ENCODE measurements around the gene MORN3. TPM values are rescaled to one million over a fixed set of nuclear protein-coding genes. Genes with fewer than 3 reads are reported as not detected.
"Not testable (repeated sequence)": the region's sequence is repeated elsewhere in the genome, so short reads cannot be mapped to it uniquely, and the experiment has no call there.

The MORN3 gene, protein sequence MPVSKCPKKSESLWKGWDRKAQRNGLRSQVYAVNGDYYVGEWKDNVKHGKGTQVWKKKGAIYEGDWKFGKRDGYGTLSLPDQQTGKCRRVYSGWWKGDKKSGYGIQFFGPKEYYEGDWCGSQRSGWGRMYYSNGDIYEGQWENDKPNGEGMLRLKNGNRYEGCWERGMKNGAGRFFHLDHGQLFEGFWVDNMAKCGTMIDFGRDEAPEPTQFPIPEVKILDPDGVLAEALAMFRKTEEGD
- 0.88 and 1.4 TPM in 2 replicates for total RNA-seq

DNA sequence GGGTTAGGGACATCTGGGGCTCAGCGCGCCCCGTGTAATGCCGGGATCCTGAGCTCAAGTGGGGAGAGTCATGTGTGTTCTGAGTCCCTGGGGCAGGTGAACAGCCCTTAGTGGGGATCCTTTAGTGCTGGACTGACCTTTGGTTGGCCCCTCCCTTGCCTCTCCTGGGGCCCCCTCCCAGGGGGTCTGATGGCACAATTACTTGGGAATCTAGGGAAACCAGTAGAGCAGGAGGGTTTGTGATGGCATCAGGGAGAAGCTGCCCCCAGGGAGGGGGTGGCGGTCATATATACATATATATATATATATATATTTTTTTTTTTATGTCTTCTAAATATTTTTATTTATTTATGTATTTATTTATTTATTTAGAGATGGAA is at the start of gene MORN3:
TSS of gene MORN3 (minus strand) at position 134 of the 380 bp plus-strand sequence. CDS start 171 bp downstream, outside the sequence.
- no peak within 1 kb of the TSS for H3K27ac ChIP-seq (ENCODE audit: low read depth, low read length)
- H3K36me3 ChIP-seq (ENCODE audit: insufficient read depth, low read length), result no peaks in the 10 kb centered on the region
- H2AFZ ChIP-seq (ENCODE audit: low read length), result no peak within 1 kb of the TSS
- H3K79me2 ChIP-seq (ENCODE audit: insufficient read depth, low read length), result no peaks in the 10 kb centered on the region
- no peak within 1 kb of the TSS for H3K4me2 ChIP-seq (ENCODE audit: insufficient read depth, low read length)
- H4K20me1 ChIP-seq (ENCODE audit: insufficient read depth, low read length), result no peaks in the 10 kb centered on the region
- TF ChIP-seq, protein P1, sequence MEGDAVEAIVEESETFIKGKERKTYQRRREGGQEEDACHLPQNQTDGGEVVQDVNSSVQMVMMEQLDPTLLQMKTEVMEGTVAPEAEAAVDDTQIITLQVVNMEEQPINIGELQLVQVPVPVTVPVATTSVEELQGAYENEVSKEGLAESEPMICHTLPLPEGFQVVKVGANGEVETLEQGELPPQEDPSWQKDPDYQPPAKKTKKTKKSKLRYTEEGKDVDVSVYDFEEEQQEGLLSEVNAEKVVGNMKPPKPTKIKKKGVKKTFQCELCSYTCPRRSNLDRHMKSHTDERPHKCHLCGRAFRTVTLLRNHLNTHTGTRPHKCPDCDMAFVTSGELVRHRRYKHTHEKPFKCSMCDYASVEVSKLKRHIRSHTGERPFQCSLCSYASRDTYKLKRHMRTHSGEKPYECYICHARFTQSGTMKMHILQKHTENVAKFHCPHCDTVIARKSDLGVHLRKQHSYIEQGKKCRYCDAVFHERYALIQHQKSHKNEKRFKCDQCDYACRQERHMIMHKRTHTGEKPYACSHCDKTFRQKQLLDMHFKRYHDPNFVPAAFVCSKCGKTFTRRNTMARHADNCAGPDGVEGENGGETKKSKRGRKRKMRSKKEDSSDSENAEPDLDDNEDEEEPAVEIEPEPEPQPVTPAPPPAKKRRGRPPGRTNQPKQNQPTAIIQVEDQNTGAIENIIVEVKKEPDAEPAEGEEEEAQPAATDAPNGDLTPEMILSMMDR (IDR thresholded peaks at IDR 0.05; ENCODE audit: extremely low read depth, low read depth, low read length), result no peak
- peak; percentile 15 for DNase-seq (ENCODE audit: insufficient read length, low spot score, missing footprints)
- no peaks in the 10 kb centered on the region for H3K27me3 ChIP-seq (ENCODE audit: insufficient read depth, low read length)
- H3K9me3 ChIP-seq (ENCODE audit: low read depth, low read length), result no peaks in the 10 kb centered on the region
- H3K4me1 ChIP-seq (ENCODE audit: insufficient read depth, low read length), result peaks cover 10% of the 10 kb centered on the region
- H3K4me3 ChIP-seq (ENCODE audit: insufficient read depth, low read length), result no peak within 1 kb of the TSS

DNA sequence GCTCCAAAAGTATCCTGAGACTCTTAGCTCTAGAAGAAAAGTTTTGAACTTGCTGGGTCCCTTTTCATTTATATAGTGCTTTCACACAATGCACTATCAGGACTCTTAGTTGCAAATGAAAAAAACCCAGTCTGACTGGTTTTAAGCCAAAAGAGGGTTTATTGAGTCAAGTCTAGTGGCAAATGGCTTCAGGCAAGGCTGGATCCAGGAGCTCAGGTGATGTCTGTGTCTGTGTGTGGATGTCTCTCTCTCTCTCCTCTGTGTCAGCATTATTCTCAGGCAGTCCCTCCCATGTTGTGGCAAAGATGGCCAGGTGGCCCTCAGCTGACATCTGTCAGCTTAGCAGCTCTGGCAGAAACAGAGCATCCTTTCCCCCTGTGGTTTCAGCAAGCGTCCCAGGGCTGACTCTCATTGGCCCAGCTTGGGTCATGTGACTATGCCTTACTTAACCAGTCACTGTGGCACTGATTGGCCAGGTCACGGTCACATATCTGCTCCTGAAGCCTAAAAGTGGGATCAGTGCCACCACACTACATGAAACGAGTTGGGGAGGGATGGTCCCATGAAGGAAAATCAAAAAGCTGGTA is 49.3 kb upstream of the MORN3 start:
- Histone ChIP-seq H3K79me2 (ENCODE audit: insufficient read depth, low read length) (peaks cover 50% of the 10 kb centered on the region), H3K4me3 (ENCODE audit: insufficient read depth, low read length) (no peak overlapping the region), H3K27me3 (ENCODE audit: insufficient read depth, low read length) (no peaks in the 10 kb centered on the region), H3K27ac (ENCODE audit: low read depth, low read length) (no peak overlapping the region), H3K9me3 (ENCODE audit: low read depth, low read length) (no peaks in the 10 kb centered on the region), H4K20me1 (ENCODE audit: insufficient read depth, low read length) (peaks cover 27% of the 10 kb centered on the region), H3K36me3 (ENCODE audit: insufficient read depth, low read length) (no peaks in the 10 kb centered on the region), H2AFZ (ENCODE audit: low read length) (no peak overlapping the region), H3K4me1 (ENCODE audit: insufficient read depth, low read length) (peaks cover 36% of the 10 kb centered on the region), H3K4me2 (ENCODE audit: insufficient read depth, low read length) (no peak overlapping the region)
- TF ChIP-seq, protein P1 (IDR thresholded peaks at IDR 0.05; ENCODE audit: extremely low read depth, low read depth, low read length), result no peak
- no peak for DNase-seq (ENCODE audit: insufficient read length, low spot score, missing footprints)

DNA sequence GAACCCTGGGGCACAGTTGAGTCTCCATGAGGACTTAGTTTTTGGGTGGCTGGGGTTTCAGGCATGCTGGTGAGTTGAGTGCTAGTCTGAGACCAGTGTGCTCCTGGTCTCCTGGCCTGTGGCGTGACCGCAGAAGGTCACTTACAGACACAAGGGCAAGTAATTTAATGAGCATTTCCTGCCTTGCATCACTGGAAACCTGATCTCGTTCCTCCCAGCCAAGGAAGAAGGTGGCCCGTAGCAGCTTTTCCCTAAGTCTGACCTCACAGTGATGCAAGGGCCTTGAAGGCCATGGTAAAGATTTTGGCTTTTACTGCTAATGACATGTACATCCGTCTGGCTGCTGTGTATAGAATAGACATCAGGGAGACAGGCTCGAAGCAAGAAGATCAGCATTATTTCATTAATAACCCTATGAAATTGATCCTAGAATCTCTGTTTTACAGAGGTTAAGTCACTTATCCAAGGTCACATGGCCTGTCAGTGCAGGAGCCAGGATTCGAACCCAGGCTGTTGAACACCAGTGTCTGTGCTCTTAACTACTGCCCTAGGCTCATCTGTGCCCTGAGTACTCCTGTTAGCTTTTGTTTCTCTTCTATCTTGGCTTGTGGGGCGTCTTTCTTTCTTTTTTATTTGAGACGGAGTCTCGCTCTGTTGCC is 47.7 kb upstream of the MORN3 start:
- Histone ChIP-seq H4K20me1 (ENCODE audit: insufficient read depth, low read length) (peaks cover 23% of the 10 kb centered on the region), H3K4me3 (ENCODE audit: insufficient read depth, low read length) (no peak overlapping the region), H3K27me3 (ENCODE audit: insufficient read depth, low read length) (no peaks in the 10 kb centered on the region), H3K27ac (ENCODE audit: low read depth, low read length) (peak overlapping the region; percentile 76), H3K4me1 (ENCODE audit: insufficient read depth, low read length) (peaks cover 44% of the 10 kb centered on the region), H3K4me2 (ENCODE audit: insufficient read depth, low read length) (peak overlapping the region; percentile 39), H3K36me3 (ENCODE audit: insufficient read depth, low read length) (no peaks in the 10 kb centered on the region), H2AFZ (ENCODE audit: low read length) (no peak overlapping the region), H3K9me3 (ENCODE audit: low read depth, low read length) (no peaks in the 10 kb centered on the region), H3K79me2 (ENCODE audit: insufficient read depth, low read length) (peaks cover 53% of the 10 kb centered on the region)
- peak; percentile 84 for DNase-seq (ENCODE audit: insufficient read length, low spot score, missing footprints)
- TF ChIP-seq, protein P1 (IDR thresholded peaks at IDR 0.05; ENCODE audit: extremely low read depth, low read depth, low read length), result no peak

GRCh38 chr12:121715862-121716435 is 46.5 kb upstream of the MORN3 start:
- H3K9me3 ChIP-seq (ENCODE audit: low read depth, low read length), result no peaks in the 10 kb centered on the region
- TF ChIP-seq, protein P1 (IDR thresholded peaks at IDR 0.05; ENCODE audit: extremely low read depth, low read depth, low read length), result no peak
- H3K4me2 ChIP-seq (ENCODE audit: insufficient read depth, low read length), result no peak overlapping the region
- H3K27ac ChIP-seq (ENCODE audit: low read depth, low read length), result peak overlapping the region; percentile 76
- H2AFZ ChIP-seq (ENCODE audit: low read length), result no peak overlapping the region
- no peak for DNase-seq (ENCODE audit: insufficient read length, low spot score, missing footprints)
- peaks cover 51% of the 10 kb centered on the region for H3K4me1 ChIP-seq (ENCODE audit: insufficient read depth, low read length)
- no peaks in the 10 kb centered on the region for H3K36me3 ChIP-seq (ENCODE audit: insufficient read depth, low read length)
- peaks cover 23% of the 10 kb centered on the region for H4K20me1 ChIP-seq (ENCODE audit: insufficient read depth, low read length)
- H3K4me3 ChIP-seq (ENCODE audit: insufficient read depth, low read length), result no peak overlapping the region
- H3K27me3 ChIP-seq (ENCODE audit: insufficient read depth, low read length), result no peaks in the 10 kb centered on the region
- peaks cover 51% of the 10 kb centered on the region for H3K79me2 ChIP-seq (ENCODE audit: insufficient read depth, low read length)

GRCh38 chr12:121715055-121715454 is 45.6 kb upstream of the MORN3 start:
- not testable (repeated sequence) for H3K9me3 ChIP-seq (ENCODE audit: low read depth, low read length); H3K4me2 ChIP-seq (ENCODE audit: insufficient read depth, low read length); H3K27me3 ChIP-seq (ENCODE audit: insufficient read depth, low read length); DNase-seq (ENCODE audit: insufficient read length, low spot score, missing footprints); H3K27ac ChIP-seq (ENCODE audit: low read depth, low read length); H3K4me3 ChIP-seq (ENCODE audit: insufficient read depth, low read length); H2AFZ ChIP-seq (ENCODE audit: low read length); H3K36me3 ChIP-seq (ENCODE audit: insufficient read depth, low read length)
- H3K4me1 ChIP-seq (ENCODE audit: insufficient read depth, low read length), result peaks cover 43% of the 10 kb centered on the region
- peaks cover 23% of the 10 kb centered on the region for H4K20me1 ChIP-seq (ENCODE audit: insufficient read depth, low read length)
- H3K79me2 ChIP-seq (ENCODE audit: insufficient read depth, low read length), result peaks cover 44% of the 10 kb centered on the region
